ENCODE results near the gene UNC5CL. TPM values are rescaled to one million over a fixed set of nuclear protein-coding genes. Genes with fewer than 3 reads are reported as not detected.

The UNC5CL gene
- total RNA-seq, 3 donors from 2014 or later (not counting 1 experiment from before 2014, with no cell fraction given), result 2.1 to 5.3 (median 4.4) TPM

- H3K4me1 Mint-ChIP-seq, result peaks cover 7% of the 10 kb centered on the region in 2 donors
- no peaks in the 10 kb centered on the region for H3K36me3 Mint-ChIP-seq
- ATAC-seq, result no peak
- 93% methylated on average over 13 of the region's 13 CpGs for WGBS (ENCODE audit: insufficient coverage)
- no peak overlapping the region for H3K27ac ChIP-seq (ENCODE audit: low read length)
- H3K9me3 Mint-ChIP-seq, result no peaks in the 10 kb centered on the region
- DNase-seq, result no peak
- TF ChIP-seq CTCF (IDR thresholded peaks at IDR 0.05), result no peak
- H3K27me3 ChIP-seq (ENCODE audit: control insufficient read depth, insufficient read depth, low read length), result no peaks in the 10 kb centered on the region
- no peaks in the 10 kb centered on the region for H3K36me3 ChIP-seq (ENCODE audit: control insufficient read depth, insufficient read depth, low read length)
- no peak overlapping the region for H3K27ac Mint-ChIP-seq
- H3K4me3 Mint-ChIP-seq, result no peak overlapping the region
- peaks cover 4% of the 10 kb centered on the region for H3K4me1 ChIP-seq (ENCODE audit: control insufficient read depth, insufficient read depth, low read length)
- H3K4me3 ChIP-seq (ENCODE audit: low read length), result no peak overlapping the region
- no peaks in the 10 kb centered on the region for H3K27me3 Mint-ChIP-seq (ENCODE audit: low read depth in 2 of 2)
- intact Hi-C loops (cut with micrococcal nuclease), result no loop called here
- H3K9me3 ChIP-seq (ENCODE audit: control insufficient read depth, insufficient read depth, low read length), result no peaks in the 10 kb centered on the region
These were observed 5.2 kb downstream of the UNC5CL start for GRCh38 chr6:41033776-41034175.

- Histone ChIP-seq H3K36me3 (ENCODE audit: control insufficient read depth, insufficient read depth, low read length) (no peaks in the 10 kb centered on the region), H3K27ac (ENCODE audit: low read length) (no peak overlapping the region), H3K27me3 (ENCODE audit: control insufficient read depth, insufficient read depth, low read length) (no peaks in the 10 kb centered on the region), H3K4me1 (ENCODE audit: control insufficient read depth, insufficient read depth, low read length) (peaks cover 13% of the 10 kb centered on the region), H3K4me3 (ENCODE audit: low read length) (no peak overlapping the region), H3K9me3 (ENCODE audit: control insufficient read depth, insufficient read depth, low read length) (no peaks in the 10 kb centered on the region)
- intact Hi-C loops (cut with micrococcal nuclease), result no loop called here
- ATAC-seq (no peak), DNase-seq (no peak)
- no peak overlapping the region for H3K27ac Mint-ChIP-seq
- no peak overlapping the region for H3K4me3 Mint-ChIP-seq
- no peaks in the 10 kb centered on the region for H3K27me3 Mint-ChIP-seq (ENCODE audit: low read depth in 2 of 2)
- 95% methylated on average over 15 of the region's 15 CpGs for WGBS (ENCODE audit: insufficient coverage)
- no peak for TF ChIP-seq CTCF (IDR thresholded peaks at IDR 0.05)
- H3K9me3 Mint-ChIP-seq, result no peaks in the 10 kb centered on the region
- peaks cover 14% of the 10 kb centered on the region in 2 donors for H3K4me1 Mint-ChIP-seq
- no peaks in the 10 kb centered on the region for H3K36me3 Mint-ChIP-seq
These were observed 6.2 kb downstream of the UNC5CL start for GRCh38 chr6:41032830-41033229.

GRCh38 chr6:41028561-41029412, 10.2 kb downstream of the UNC5CL start:
- peak overlapping the region; percentile 91 for H3K4me3 Mint-ChIP-seq
- H3K4me1 Mint-ChIP-seq, result peaks cover 24 to 28% of the 10 kb centered on the region in 2 donors
- intact Hi-C loops (cut with micrococcal nuclease), result loop anchor here (5.0 kb wide), 2 partner anchors 39 to 1666 kb away; no protein-coding TSS in a partner anchor
- H3K4me3 ChIP-seq (ENCODE audit: low read length), result peak overlapping the region; percentile 53
- H3K36me3 Mint-ChIP-seq, result no peaks in the 10 kb centered on the region
- peak; percentile 21 to 48 (median 40) for ATAC-seq
- H3K4me1 ChIP-seq (ENCODE audit: control insufficient read depth, insufficient read depth, low read length), result peaks cover 20% of the 10 kb centered on the region
- H3K27me3 ChIP-seq (ENCODE audit: control insufficient read depth, insufficient read depth, low read length), result no peaks in the 10 kb centered on the region
- H3K27me3 Mint-ChIP-seq (ENCODE audit: low read depth in 2 of 2), result no peaks in the 10 kb centered on the region
- H3K36me3 ChIP-seq (ENCODE audit: control insufficient read depth, insufficient read depth, low read length), result no peaks in the 10 kb centered on the region
- TF ChIP-seq CTCF (IDR thresholded peaks at IDR 0.05), result no peak
- DNase-seq, result peak in 1 of 2 donors; percentile 30
- WGBS (ENCODE audit: insufficient coverage), result 41% methylated on average over 13 of the region's 13 CpGs
- H3K9me3 Mint-ChIP-seq, result no peaks in the 10 kb centered on the region
- H3K27ac ChIP-seq (ENCODE audit: low read length), result peak overlapping the region; percentile 60
- H3K27ac Mint-ChIP-seq, result peak overlapping the region; percentile 7 to 79
- no peaks in the 10 kb centered on the region for H3K9me3 ChIP-seq (ENCODE audit: control insufficient read depth, insufficient read depth, low read length)
